T-helper 2 cell treated with Interferon-gamma antibody and Interleukin-4, amounts not matched to agents 5 μg/mL and 100 μg/mL, for 36 hours (primary cell): ENCODE results near the gene FOCAD.
A peak's percentile ranks its signal among the peaks of the same experiment; 100 is the strongest.

Source experiments
- DNase-seq: peaks from one replicate; pipeline ENCODE4 v3.0.0; 2021; ENCODE audit warnings: low spot score
- H3K27ac Mint-ChIP-seq: one replicate; pipeline ENCODE4 v1.8.0; 2021; ENCODE audit warnings: mild to moderate bottlenecking, mixed read lengths
- H3K27me3 Mint-ChIP-seq: one replicate; pipeline ENCODE4 v1.8.0; 2021; ENCODE audit warnings: low read depth, mixed read lengths
- H3K36me3 Mint-ChIP-seq: one replicate; pipeline ENCODE4 v1.8.0; 2021; ENCODE audit warnings: low read depth, mixed read lengths
- H3K4me1 Mint-ChIP-seq: one replicate; pipeline ENCODE4 v1.8.0; 2021; ENCODE audit warnings: low read depth, mixed read lengths
- H3K4me3 Mint-ChIP-seq: one replicate; pipeline ENCODE4 v1.8.0; 2022; ENCODE audit warnings: mild to moderate bottlenecking, moderate library complexity, mixed read lengths
- H3K9me3 Mint-ChIP-seq: one replicate; pipeline ENCODE4 v1.8.0; 2021; ENCODE audit warnings: mixed read lengths

FOCAD gene

GRCh38 chr9:20873240-20873865 is 189.3 kb downstream of the FOCAD start:
- no peak overlapping the region for H3K27ac Mint-ChIP-seq

GRCh38 chr9:20880271-20880670 is 196.2 kb downstream of the FOCAD start:
- H3K27me3 Mint-ChIP-seq = no peaks in the 10 kb centered on the region
- H3K4me3 Mint-ChIP-seq = no peak overlapping the region
- DNase-seq = no peak
- H3K9me3 Mint-ChIP-seq = no peaks in the 10 kb centered on the region
- H3K27ac Mint-ChIP-seq = no peak overlapping the region
- no peaks in the 10 kb centered on the region for H3K4me1 Mint-ChIP-seq
- H3K36me3 Mint-ChIP-seq = peaks cover 4% of the 10 kb centered on the region

More at GRCh38 chr9:20873240-20873865, 189.3 kb downstream of the FOCAD start:
- Mint-ChIP-seq H3K36me3 (peaks cover 2% of the 10 kb centered on the region), H3K4me1 (peaks cover 6% of the 10 kb centered on the region), H3K4me3 (no peak overlapping the region), H3K27me3 (no peaks in the 10 kb centered on the region), H3K9me3 (no peaks in the 10 kb centered on the region)
- DNase-seq = no peak

GRCh38 chr9:20880675-20881074 is 196.6 kb downstream of the FOCAD start:
- DNase-seq = no peak
- Mint-ChIP-seq H3K27ac (no peak overlapping the region), H3K4me1 (no peaks in the 10 kb centered on the region), H3K9me3 (no peaks in the 10 kb centered on the region), H3K36me3 (peaks cover 4% of the 10 kb centered on the region), H3K4me3 (no peak overlapping the region), H3K27me3 (no peaks in the 10 kb centered on the region)

- peak; percentile 25 for DNase-seq
- no peak overlapping the region for H3K4me3 Mint-ChIP-seq
- no peak overlapping the region for H3K27ac Mint-ChIP-seq
- H3K9me3 Mint-ChIP-seq = no peaks in the 10 kb centered on the region
- H3K4me1 Mint-ChIP-seq = no peaks in the 10 kb centered on the region
- peaks cover 9% of the 10 kb centered on the region for H3K36me3 Mint-ChIP-seq
- H3K27me3 Mint-ChIP-seq = no peaks in the 10 kb centered on the region
Measured at GRCh38 chr9:20884985-20885593, 201.0 kb downstream of the FOCAD start.

- Mint-ChIP-seq H3K4me3 (no peak overlapping the region), H3K27ac (no peak overlapping the region), H3K36me3 (no peaks in the 10 kb centered on the region), H3K4me1 (no peaks in the 10 kb centered on the region), H3K27me3 (no peaks in the 10 kb centered on the region), H3K9me3 (no peaks in the 10 kb centered on the region)
- DNase-seq = no peak
Measured at GRCh38 chr9:20898885-20899554, 215.0 kb downstream of the FOCAD start.

GRCh38 chr9:20903212-20903611 is 219.2 kb downstream of the FOCAD start:
- Mint-ChIP-seq H3K9me3 (no peaks in the 10 kb centered on the region), H3K27me3 (no peaks in the 10 kb centered on the region), H3K27ac (no peak overlapping the region)

GRCh38 chr9:20904995-20905394 is 220.9 kb downstream of the FOCAD start:
- no peak overlapping the region for H3K27ac Mint-ChIP-seq
- H3K27me3 Mint-ChIP-seq = no peaks in the 10 kb centered on the region
- no peak for DNase-seq
- no peaks in the 10 kb centered on the region for H3K4me1 Mint-ChIP-seq
- no peaks in the 10 kb centered on the region for H3K9me3 Mint-ChIP-seq
- H3K4me3 Mint-ChIP-seq = no peak overlapping the region
- H3K36me3 Mint-ChIP-seq = no peaks in the 10 kb centered on the region

More at GRCh38 chr9:20903212-20903611, 219.2 kb downstream of the FOCAD start:
- Mint-ChIP-seq H3K36me3 (no peaks in the 10 kb centered on the region), H3K4me3 (no peak overlapping the region), H3K4me1 (no peaks in the 10 kb centered on the region)
- no peak for DNase-seq

- Mint-ChIP-seq H3K9me3 (no peaks in the 10 kb centered on the region), H3K4me1 (no peaks in the 10 kb centered on the region), H3K27me3 (no peaks in the 10 kb centered on the region), H3K36me3 (no peaks in the 10 kb centered on the region), H3K27ac (no peak overlapping the region), H3K4me3 (no peak overlapping the region)
- no peak for DNase-seq
Measured at GRCh38 chr9:20906326-20906725, 222.3 kb downstream of the FOCAD start.

- Mint-ChIP-seq H3K27me3 (no peaks in the 10 kb centered on the region), H3K4me1 (no peaks in the 10 kb centered on the region), H3K9me3 (no peaks in the 10 kb centered on the region), H3K4me3 (no peak overlapping the region), H3K27ac (no peak overlapping the region), H3K36me3 (no peaks in the 10 kb centered on the region)
- no peak for DNase-seq
Measured at GRCh38 chr9:20908461-20908860, 224.4 kb downstream of the FOCAD start.

GRCh38 chr9:20914556-20914955 is 230.5 kb downstream of the FOCAD start:
- Mint-ChIP-seq H3K27me3 (no peaks in the 10 kb centered on the region), H3K4me1 (peaks cover 1% of the 10 kb centered on the region)

GRCh38 chr9:20921362-20921761 is 237.3 kb downstream of the FOCAD start:
- Mint-ChIP-seq H3K4me3 (no peak overlapping the region), H3K27me3 (no peaks in the 10 kb centered on the region), H3K4me1 (peaks cover 12% of the 10 kb centered on the region), H3K9me3 (peaks cover 6% of the 10 kb centered on the region), H3K36me3 (peaks cover 23% of the 10 kb centered on the region), H3K27ac (no peak overlapping the region)
- DNase-seq = no peak

More at GRCh38 chr9:20914556-20914955, 230.5 kb downstream of the FOCAD start:
- Mint-ChIP-seq H3K9me3 (peaks cover 6% of the 10 kb centered on the region), H3K27ac (no peak overlapping the region), H3K36me3 (peaks cover 17% of the 10 kb centered on the region), H3K4me3 (no peak overlapping the region)
- DNase-seq = no peak

- peaks cover 19% of the 10 kb centered on the region for H3K4me1 Mint-ChIP-seq
- H3K36me3 Mint-ChIP-seq = peaks cover 10% of the 10 kb centered on the region
- no peak for DNase-seq
- peak overlapping the region; percentile 5 for H3K27ac Mint-ChIP-seq
- H3K4me3 Mint-ChIP-seq = no peak overlapping the region
- no peaks in the 10 kb centered on the region for H3K27me3 Mint-ChIP-seq
- H3K9me3 Mint-ChIP-seq = no peaks in the 10 kb centered on the region
Measured at GRCh38 chr9:20925256-20926045, 241.4 kb downstream of the FOCAD start.

- Mint-ChIP-seq H3K36me3 (peaks cover 19% of the 10 kb centered on the region), H3K4me1 (peaks cover 18% of the 10 kb centered on the region), H3K9me3 (no peaks in the 10 kb centered on the region), H3K27ac (no peak overlapping the region), H3K4me3 (no peak overlapping the region), H3K27me3 (no peaks in the 10 kb centered on the region)
- no peak for DNase-seq
Measured at GRCh38 chr9:20929276-20929675, 245.2 kb downstream of the FOCAD start.

- DNase-seq = no peak
- H3K27ac Mint-ChIP-seq = no peak overlapping the region
- no peaks in the 10 kb centered on the region for H3K27me3 Mint-ChIP-seq
Measured at GRCh38 chr9:20930836-20931235, 246.8 kb downstream of the FOCAD start.

More at GRCh38 chr9:20930836-20931235, 246.8 kb downstream of the FOCAD start:
- H3K4me3 Mint-ChIP-seq = no peak overlapping the region
- peaks cover 9% of the 10 kb centered on the region for H3K4me1 Mint-ChIP-seq
- no peaks in the 10 kb centered on the region for H3K9me3 Mint-ChIP-seq
- peaks cover 17% of the 10 kb centered on the region for H3K36me3 Mint-ChIP-seq
